HG02610 (cell line): Measurements from ENCODE around the gene CLCN7.
A peak's percentile ranks its signal among the peaks of the same experiment; 100 is the strongest.
"Not testable (repeated sequence)": the region's sequence is repeated elsewhere in the genome, so short reads cannot be mapped to it uniquely, and the experiment has no call there.

ENCODE experiments used
- ATAC-seq: cut with Tn5 transposase; IDR thresholded peaks from one replicate; pipeline ENCODE4 v1.9.1; 2021; ENCODE audit warnings: mild to moderate bottlenecking, moderate library complexity; ENCODE audit not compliant: unreplicated experiment

CLCN7 gene

GRCh38 chr16:1488619-1489018, 13.8 kb upstream of the CLCN7 start, which contains the start of gene PTX4:
PTX4 (minus strand) TSS chr16:1488944; CDS start chr16:1488909, 35 bp downstream.
- ATAC-seq = no peak

- ATAC-seq = no peak
Observed at GRCh38 chr16:1488054-1488601, 13.3 kb upstream of the CLCN7 start.

- ATAC-seq = no peak
Observed at GRCh38 chr16:1487395-1488053, 12.7 kb upstream of the CLCN7 start.

GRCh38 chr16:1486551-1487390, 11.9 kb upstream of the CLCN7 start:
- ATAC-seq = no peak

- no peak for ATAC-seq
Observed at GRCh38 chr16:1485847-1486496, 11.1 kb upstream of the CLCN7 start.

GRCh38 chr16:1481906-1482835, 7.3 kb upstream of the CLCN7 start:
- no peak for ATAC-seq

- not testable (repeated sequence) for ATAC-seq
Observed at GRCh38 chr16:1478937-1479336, 4.1 kb upstream of the CLCN7 start.

GRCh38 chr16:1477033-1477432, 2.2 kb upstream of the CLCN7 start:
- no peak for ATAC-seq

GRCh38 chr16:1475552-1476114, 805 bp upstream of the CLCN7 start:
- ATAC-seq = no peak

GRCh38 chr16:1474082-1474795, 589 bp downstream of the CLCN7 start:
- ATAC-seq = peak; percentile 10

- no peak for ATAC-seq
Observed at GRCh38 chr16:1472974-1473373, 1.9 kb downstream of the CLCN7 start.

GRCh38 chr16:1471569-1472194, 3.1 kb downstream of the CLCN7 start:
- no peak for ATAC-seq

GRCh38 chr16:1470481-1471251, 4.2 kb downstream of the CLCN7 start:
- ATAC-seq = no peak

GRCh38 chr16:1469693-1470201, 5.1 kb downstream of the CLCN7 start:
- ATAC-seq = no peak

- ATAC-seq = not testable (repeated sequence)
Observed at GRCh38 chr16:1469141-1469540, 5.7 kb downstream of the CLCN7 start.

- no peak for ATAC-seq
Observed at GRCh38 chr16:1468426-1468810, 6.4 kb downstream of the CLCN7 start.

- no peak for ATAC-seq
Observed at GRCh38 chr16:1466968-1467521, 7.8 kb downstream of the CLCN7 start.

GRCh38 chr16:1466054-1466453, 8.8 kb downstream of the CLCN7 start:
- no peak for ATAC-seq
